Stimulated activated CD4-positive, alpha-beta T cell treated with anti-CD3 and anti-CD28 coated beads, TNF-alpha, amount 100 ng/mL, for 4 hours (primary cell): ENCODE measurements around the gene ZNF281.
"Not testable (repeated sequence)": the region's sequence is repeated elsewhere in the genome, so short reads cannot be mapped to it uniquely, and the experiment has no call there.

Source experiments
- DNase-seq, 3 experiments: peaks; one replicate each; pipeline ENCODE4 v3.0.0-alpha.2; 2020; ENCODE audit warnings: low read depth in 3 of 3

The ZNF281 gene

GRCh38 chr1:200365897-200366426 lies 43.9 kb downstream of the ZNF281 start:
- no peak for DNase-seq

- DNase-seq = no peak
Measured at GRCh38 chr1:200364831-200365230, 45.0 kb downstream of the ZNF281 start.

- no peak for DNase-seq
Measured at GRCh38 chr1:200364091-200364759, 45.6 kb downstream of the ZNF281 start.

- no peak for DNase-seq
Measured at GRCh38 chr1:200363264-200363933, 46.4 kb downstream of the ZNF281 start.

- no peak for DNase-seq
Measured at GRCh38 chr1:200362421-200362820, 47.4 kb downstream of the ZNF281 start.

- no peak for DNase-seq
Measured at GRCh38 chr1:200359610-200360163, 50.1 kb downstream of the ZNF281 start.

- DNase-seq = not testable (repeated sequence)
Measured at GRCh38 chr1:200357925-200358324, 51.9 kb downstream of the ZNF281 start.

GRCh38 chr1:200355801-200356200 lies 54.0 kb downstream of the ZNF281 start:
- no peak for DNase-seq
